Activated T-helper 17 cell treated with anti-CD3 and anti-CD28 coated beads, Interleukin-2, amount 50 U/mL, for 72 hours (primary cell): Measurements from ENCODE around the gene MCM10. TPM values are rescaled to one million over a fixed set of nuclear protein-coding genes. Genes with fewer than 3 reads are reported as not detected.
"Not testable (repeated sequence)": the region's sequence is repeated elsewhere in the genome, so short reads cannot be mapped to it uniquely, and the experiment has no call there.

Experiments used
- ATAC-seq: fragments of 150-1000 bp; cut with Tn5 transposase; replicated peaks from 2 replicates; pipeline ENCODE4 v1.10.0; 2021; ENCODE audit warnings: mild to moderate bottlenecking, moderate library complexity
- H3K27ac Mint-ChIP-seq: one replicate; pipeline ENCODE4 v1.8.0; 2022; ENCODE audit warnings: mixed read lengths
- H3K27me3 Mint-ChIP-seq: one replicate; pipeline ENCODE4 v1.8.0; 2022; ENCODE audit warnings: mixed read lengths
- H3K36me3 Mint-ChIP-seq: one replicate; pipeline ENCODE4 v1.8.0; 2022; ENCODE audit warnings: low read depth, mild to moderate bottlenecking, mixed read lengths
- H3K4me1 Mint-ChIP-seq: one replicate; pipeline ENCODE4 v1.8.0; 2022; ENCODE audit warnings: mixed read lengths
- H3K4me3 Mint-ChIP-seq: one replicate; pipeline ENCODE4 v1.8.0; 2022; ENCODE audit warnings: mild to moderate bottlenecking, mixed read lengths
- H3K9me3 Mint-ChIP-seq: one replicate; pipeline ENCODE4 v1.8.0; 2022; ENCODE audit warnings: mixed read lengths
- total RNA-seq, 2 donors: library from RNA; stranded (reverse); gene quantifications; one replicate each; pipeline ENCODE4 v1.2.3, GENCODE V29; 2022

MCM10 gene
- total RNA-seq, 2 donors from 2014 or later: 36.4 to 71.0 TPM

GRCh38 chr10:13221572-13221971 is 60.2 kb downstream of the MCM10 start:
- H3K27me3 Mint-ChIP-seq: no peaks in the 10 kb centered on the region
- no peaks in the 10 kb centered on the region for H3K9me3 Mint-ChIP-seq
- ATAC-seq: no peak
- H3K27ac Mint-ChIP-seq: no peak overlapping the region
- H3K36me3 Mint-ChIP-seq: no peaks in the 10 kb centered on the region
- H3K4me3 Mint-ChIP-seq: no peak overlapping the region
- H3K4me1 Mint-ChIP-seq: no peaks in the 10 kb centered on the region

GRCh38 chr10:13222151-13222550 is 60.8 kb downstream of the MCM10 start:
- no peaks in the 10 kb centered on the region for H3K4me1 Mint-ChIP-seq
- H3K27ac Mint-ChIP-seq: no peak overlapping the region
- H3K27me3 Mint-ChIP-seq: no peaks in the 10 kb centered on the region
- no peaks in the 10 kb centered on the region for H3K9me3 Mint-ChIP-seq
- H3K4me3 Mint-ChIP-seq: no peak overlapping the region
- ATAC-seq: no peak
- no peaks in the 10 kb centered on the region for H3K36me3 Mint-ChIP-seq

DNA sequence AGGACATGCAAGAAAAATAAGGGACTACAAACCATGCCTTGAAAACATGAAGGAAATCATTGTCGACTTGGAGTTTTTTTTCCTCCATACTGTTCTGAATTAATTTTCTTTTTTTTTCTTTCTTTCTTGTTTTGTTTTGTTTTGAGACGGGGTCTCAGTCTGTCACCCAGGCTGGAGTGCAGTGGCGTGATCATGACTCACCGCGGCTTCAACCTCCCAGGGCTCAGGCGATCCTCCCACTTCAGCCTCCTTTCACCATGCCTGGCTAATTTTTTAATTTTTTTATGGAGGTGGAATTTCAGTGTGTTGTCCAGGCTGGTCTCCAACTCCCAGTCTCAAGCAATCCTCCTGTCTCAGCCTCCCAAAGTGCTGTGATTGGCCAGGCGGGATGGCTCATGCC is 61.2 kb downstream of the MCM10 start:
- Mint-ChIP-seq H3K9me3 (no peaks in the 10 kb centered on the region), H3K27ac (no peak overlapping the region), H3K4me1 (no peaks in the 10 kb centered on the region), H3K36me3 (no peaks in the 10 kb centered on the region), H3K27me3 (no peaks in the 10 kb centered on the region), H3K4me3 (no peak overlapping the region)
- ATAC-seq: no peak

- Mint-ChIP-seq H3K27me3 (no peaks in the 10 kb centered on the region), H3K27ac (no peak overlapping the region), H3K36me3 (no peaks in the 10 kb centered on the region), H3K9me3 (no peaks in the 10 kb centered on the region), H3K4me1 (no peaks in the 10 kb centered on the region), H3K4me3 (no peak overlapping the region)
- ATAC-seq: no peak
Measured at GRCh38 chr10:13223241-13223640, 61.9 kb downstream of the MCM10 start.

- H3K9me3 Mint-ChIP-seq: no peaks in the 10 kb centered on the region
- H3K27ac Mint-ChIP-seq: no peak overlapping the region
- no peaks in the 10 kb centered on the region for H3K4me1 Mint-ChIP-seq
- no peak for ATAC-seq
- no peak overlapping the region for H3K4me3 Mint-ChIP-seq
- no peaks in the 10 kb centered on the region for H3K27me3 Mint-ChIP-seq
- H3K36me3 Mint-ChIP-seq: no peaks in the 10 kb centered on the region
Measured at GRCh38 chr10:13224210-13224995, 63.0 kb downstream of the MCM10 start.

GRCh38 chr10:13225601-13226000 is 64.2 kb downstream of the MCM10 start:
- ATAC-seq: no peak
- no peak overlapping the region for H3K4me3 Mint-ChIP-seq
- H3K27ac Mint-ChIP-seq: no peak overlapping the region
- H3K27me3 Mint-ChIP-seq: peaks cover 3% of the 10 kb centered on the region
- H3K9me3 Mint-ChIP-seq: no peaks in the 10 kb centered on the region
- no peaks in the 10 kb centered on the region for H3K36me3 Mint-ChIP-seq
- no peaks in the 10 kb centered on the region for H3K4me1 Mint-ChIP-seq

DNA sequence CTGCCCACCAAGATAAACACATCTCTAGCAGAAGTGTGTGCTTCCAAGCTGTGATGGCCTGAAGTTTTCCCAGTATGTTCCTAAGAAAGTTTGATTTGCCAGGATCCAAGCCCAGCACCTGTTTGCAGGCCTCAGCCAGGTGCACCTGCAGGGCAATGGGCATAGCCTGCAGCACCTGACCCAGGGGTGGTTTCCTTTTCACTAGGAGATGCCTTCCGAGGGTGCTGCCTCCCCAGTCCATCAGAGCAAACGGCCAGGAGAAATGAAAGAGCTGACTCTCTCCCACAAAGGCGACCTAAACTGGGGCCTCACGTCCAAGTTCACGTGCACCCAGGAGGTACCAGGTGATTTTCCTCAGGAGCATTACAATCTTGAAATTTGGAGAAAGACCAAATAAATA is 65.7 kb downstream of the MCM10 start:
- no peaks in the 10 kb centered on the region for H3K9me3 Mint-ChIP-seq
- H3K4me1 Mint-ChIP-seq: no peaks in the 10 kb centered on the region
- no peak overlapping the region for H3K27ac Mint-ChIP-seq
- H3K36me3 Mint-ChIP-seq: no peaks in the 10 kb centered on the region
- no peak for ATAC-seq
- H3K27me3 Mint-ChIP-seq: peaks cover 3% of the 10 kb centered on the region
- no peak overlapping the region for H3K4me3 Mint-ChIP-seq

DNA sequence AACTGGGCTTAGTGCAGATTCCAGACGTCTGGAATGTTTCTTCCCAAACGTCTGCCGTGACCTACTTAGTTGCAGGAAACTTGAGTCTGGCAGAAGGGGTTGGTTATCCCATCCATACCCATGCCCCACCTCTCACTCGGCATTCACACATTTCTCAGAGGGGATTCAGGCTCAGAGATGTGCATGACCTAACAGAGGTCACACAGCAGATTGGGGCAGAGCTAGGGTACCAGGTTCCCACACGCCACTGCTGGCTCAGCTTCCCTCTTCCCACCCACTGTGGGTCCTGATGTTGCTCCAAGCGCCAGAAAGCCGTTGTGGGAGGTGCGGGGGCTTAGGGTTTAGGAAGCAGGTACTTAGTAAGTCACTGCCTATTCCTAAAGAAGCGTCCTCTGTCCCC is 69.8 kb downstream of the MCM10 start:
- Mint-ChIP-seq H3K36me3 (no peaks in the 10 kb centered on the region), H3K27me3 (peaks cover 6% of the 10 kb centered on the region), H3K9me3 (no peaks in the 10 kb centered on the region), H3K4me1 (no peaks in the 10 kb centered on the region), H3K27ac (no peak overlapping the region), H3K4me3 (no peak overlapping the region)
- no peak for ATAC-seq

DNA sequence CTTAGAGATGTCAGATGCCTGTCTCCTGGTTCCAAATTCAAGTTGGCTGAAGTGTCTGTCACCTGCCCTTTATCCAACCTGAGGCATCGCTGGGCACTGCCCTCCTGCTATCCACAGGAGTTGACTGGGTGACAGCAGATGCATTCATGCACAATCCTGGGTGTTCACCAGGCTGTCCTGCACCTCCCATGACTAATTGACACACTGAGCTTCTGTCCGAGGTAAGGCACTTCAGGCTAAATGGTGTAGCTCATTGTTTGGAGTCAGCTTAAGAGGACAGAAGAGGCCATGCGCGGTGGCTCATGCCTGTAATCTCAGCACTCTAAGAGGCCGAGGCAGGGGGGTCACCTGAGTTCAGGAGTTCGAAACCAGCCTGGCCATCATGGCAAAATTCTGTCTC is 70.5 kb downstream of the MCM10 start:
- H3K27ac Mint-ChIP-seq: no peak overlapping the region
- peaks cover 6% of the 10 kb centered on the region for H3K27me3 Mint-ChIP-seq
- H3K4me3 Mint-ChIP-seq: no peak overlapping the region
- H3K4me1 Mint-ChIP-seq: no peaks in the 10 kb centered on the region
- no peaks in the 10 kb centered on the region for H3K9me3 Mint-ChIP-seq
- ATAC-seq: no peak
- no peaks in the 10 kb centered on the region for H3K36me3 Mint-ChIP-seq

DNA sequence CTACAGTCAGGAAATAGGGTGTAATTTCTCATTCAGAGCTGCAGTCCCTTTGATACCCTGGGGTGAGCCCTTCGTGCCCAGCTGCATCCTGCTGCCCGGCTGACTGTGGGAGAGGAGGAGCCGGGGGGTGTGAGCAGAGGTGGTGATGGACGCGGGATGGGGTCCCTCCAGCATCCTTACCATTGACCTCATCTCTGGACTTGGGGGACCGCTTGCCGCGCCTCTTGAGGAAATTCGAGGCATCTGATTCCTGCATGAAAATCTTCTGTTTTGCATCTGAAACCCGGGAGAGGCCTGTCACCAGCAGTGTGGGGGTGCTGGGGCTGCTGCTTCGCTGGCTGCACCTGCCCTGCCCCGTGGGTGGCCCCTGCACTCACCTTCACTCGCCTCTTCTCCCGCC is 72.0 kb downstream of the MCM10 start:
- ATAC-seq: no peak
- Mint-ChIP-seq H3K27ac (no peak overlapping the region), H3K4me1 (no peaks in the 10 kb centered on the region), H3K9me3 (no peaks in the 10 kb centered on the region), H3K4me3 (no peak overlapping the region), H3K36me3 (no peaks in the 10 kb centered on the region), H3K27me3 (peaks cover 6% of the 10 kb centered on the region)

- no peaks in the 10 kb centered on the region for H3K4me1 Mint-ChIP-seq
- no peaks in the 10 kb centered on the region for H3K36me3 Mint-ChIP-seq
- no peak within 1 kb of the TSS for H3K27ac Mint-ChIP-seq
- no peaks in the 10 kb centered on the region for H3K9me3 Mint-ChIP-seq
- H3K27me3 Mint-ChIP-seq: peaks cover 6% of the 10 kb centered on the region
- no peak for ATAC-seq
- H3K4me3 Mint-ChIP-seq: no peak within 1 kb of the TSS
Measured at GRCh38 chr10:13234172-13234571, 72.8 kb downstream of the MCM10 start, which contains the start of gene UCMA. TSS of gene UCMA (minus strand) at chr10:13234374. CDS start at chr10:13234258, 116 bp downstream.

DNA sequence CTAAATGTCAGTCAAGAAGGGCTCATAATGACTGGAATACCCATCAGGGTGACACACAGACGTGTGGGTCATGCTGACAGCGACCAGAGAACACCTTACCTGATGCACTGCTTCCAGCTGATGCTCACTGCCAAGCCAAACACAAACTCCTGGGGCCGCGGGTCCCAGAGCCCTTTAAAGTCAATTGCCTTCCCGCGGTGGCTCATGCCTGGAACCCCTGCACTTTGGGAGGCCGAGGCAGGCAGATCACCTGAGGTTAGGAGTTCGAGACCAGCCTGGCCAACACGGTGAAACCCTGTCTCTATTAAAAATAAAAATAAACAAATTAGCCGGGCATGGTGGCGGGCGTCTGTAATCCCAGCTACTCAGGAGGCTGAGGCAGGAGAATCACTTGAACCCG is 73.4 kb downstream of the MCM10 start:
- not testable (repeated sequence) for H3K36me3 Mint-ChIP-seq, H3K9me3 Mint-ChIP-seq, H3K27ac Mint-ChIP-seq, H3K27me3 Mint-ChIP-seq, H3K4me1 Mint-ChIP-seq, H3K4me3 Mint-ChIP-seq, ATAC-seq

DNA sequence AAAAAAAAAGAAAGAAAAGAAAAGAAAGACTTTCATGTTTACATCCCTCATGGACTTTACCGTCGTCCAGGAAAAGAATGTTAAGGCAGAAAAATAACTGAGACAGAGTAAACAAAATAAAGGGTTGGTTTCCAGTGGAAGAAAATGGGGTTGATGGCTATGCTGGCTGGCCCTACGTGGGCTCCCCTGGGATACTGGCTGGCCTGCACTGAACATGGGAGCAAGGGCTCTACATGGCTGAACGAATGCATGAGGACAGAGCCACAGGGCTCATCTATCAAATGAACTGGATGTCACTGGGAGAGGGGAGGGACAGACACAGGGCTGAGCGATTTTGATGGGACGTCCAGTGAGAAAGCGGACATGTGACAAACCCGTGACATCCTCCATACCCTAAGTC is 75.3 kb downstream of the MCM10 start:
- H3K27ac Mint-ChIP-seq: no peak overlapping the region
- no peaks in the 10 kb centered on the region for H3K4me1 Mint-ChIP-seq
- peaks cover 3% of the 10 kb centered on the region for H3K27me3 Mint-ChIP-seq
- ATAC-seq: no peak
- H3K9me3 Mint-ChIP-seq: no peaks in the 10 kb centered on the region
- H3K4me3 Mint-ChIP-seq: no peak overlapping the region
- H3K36me3 Mint-ChIP-seq: no peaks in the 10 kb centered on the region

DNA sequence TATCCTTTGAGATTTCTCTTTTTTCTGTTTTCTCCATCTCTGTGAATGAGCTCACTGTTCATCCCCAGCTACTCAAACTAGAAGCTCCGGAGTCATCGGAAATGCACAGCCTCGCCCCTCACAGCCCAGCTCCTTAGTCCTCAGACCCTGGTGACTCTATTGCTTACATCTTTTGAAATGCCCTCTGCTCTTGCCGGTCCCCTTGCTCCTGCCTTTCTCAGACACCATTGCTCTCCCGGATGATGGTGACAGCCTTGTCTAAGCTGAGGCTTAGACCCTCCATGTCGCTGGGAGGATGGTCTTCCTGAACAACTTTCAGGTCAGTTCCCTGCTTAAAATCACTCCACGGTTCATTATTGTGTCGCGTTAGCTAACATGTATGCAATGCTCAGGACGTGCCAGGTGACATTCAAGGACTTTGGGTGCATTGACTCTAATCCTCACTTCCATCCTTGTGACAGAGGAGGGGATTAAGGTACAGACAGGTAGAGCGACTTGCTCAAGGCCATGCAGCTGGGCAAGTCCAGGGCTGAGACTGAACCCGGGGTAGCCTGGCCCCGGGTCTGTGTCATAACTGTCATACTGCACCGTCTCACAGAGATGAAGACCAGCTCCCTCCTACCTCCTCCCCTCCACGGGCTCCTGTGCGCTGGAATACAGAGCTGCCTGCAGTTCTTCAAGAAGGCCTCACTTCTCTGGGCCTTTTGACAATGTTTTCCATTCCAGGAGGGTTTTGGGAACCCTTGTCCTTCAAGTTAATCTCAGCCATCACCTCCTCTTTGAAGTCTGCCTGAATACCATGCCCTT is 77.1 kb downstream of the MCM10 start:
- Mint-ChIP-seq H3K4me3 (no peak overlapping the region), H3K36me3 (no peaks in the 10 kb centered on the region), H3K27me3 (peaks cover 3% of the 10 kb centered on the region), H3K9me3 (no peaks in the 10 kb centered on the region), H3K4me1 (no peaks in the 10 kb centered on the region), H3K27ac (no peak overlapping the region)
- no peak for ATAC-seq

DNA sequence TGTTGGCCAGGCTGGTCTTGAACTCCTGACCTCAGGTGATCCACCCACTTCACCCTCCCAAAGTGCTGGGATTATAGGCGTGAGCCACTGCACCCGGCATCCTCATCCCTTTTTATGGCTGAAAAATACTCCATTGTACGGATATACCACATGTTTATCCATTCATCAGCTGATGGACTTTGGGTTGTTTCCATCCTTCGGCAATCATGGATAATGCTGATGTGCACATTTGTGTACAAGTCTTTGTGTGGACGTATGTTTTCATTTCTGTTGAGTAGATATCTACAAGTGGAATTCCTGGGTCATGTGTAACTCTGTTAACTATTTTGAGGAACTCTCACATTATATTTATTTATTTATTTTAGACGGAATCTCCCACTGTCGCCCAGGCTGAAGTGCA is 78.6 kb downstream of the MCM10 start:
- no peak overlapping the region for H3K27ac Mint-ChIP-seq
- H3K4me1 Mint-ChIP-seq: no peaks in the 10 kb centered on the region
- H3K36me3 Mint-ChIP-seq: no peaks in the 10 kb centered on the region
- H3K9me3 Mint-ChIP-seq: no peaks in the 10 kb centered on the region
- no peak for ATAC-seq
- H3K27me3 Mint-ChIP-seq: no peaks in the 10 kb centered on the region
- H3K4me3 Mint-ChIP-seq: no peak overlapping the region
